ENCODE data around the gene PDE8A. TPM values are rescaled to one million over a fixed set of nuclear protein-coding genes. Genes with fewer than 3 reads are reported as not detected.

The PDE8A gene
- total RNA-seq, 6 experiments from 2014 or later, result 14.3 to 18.6 (median 16.6) TPM

DNA sequence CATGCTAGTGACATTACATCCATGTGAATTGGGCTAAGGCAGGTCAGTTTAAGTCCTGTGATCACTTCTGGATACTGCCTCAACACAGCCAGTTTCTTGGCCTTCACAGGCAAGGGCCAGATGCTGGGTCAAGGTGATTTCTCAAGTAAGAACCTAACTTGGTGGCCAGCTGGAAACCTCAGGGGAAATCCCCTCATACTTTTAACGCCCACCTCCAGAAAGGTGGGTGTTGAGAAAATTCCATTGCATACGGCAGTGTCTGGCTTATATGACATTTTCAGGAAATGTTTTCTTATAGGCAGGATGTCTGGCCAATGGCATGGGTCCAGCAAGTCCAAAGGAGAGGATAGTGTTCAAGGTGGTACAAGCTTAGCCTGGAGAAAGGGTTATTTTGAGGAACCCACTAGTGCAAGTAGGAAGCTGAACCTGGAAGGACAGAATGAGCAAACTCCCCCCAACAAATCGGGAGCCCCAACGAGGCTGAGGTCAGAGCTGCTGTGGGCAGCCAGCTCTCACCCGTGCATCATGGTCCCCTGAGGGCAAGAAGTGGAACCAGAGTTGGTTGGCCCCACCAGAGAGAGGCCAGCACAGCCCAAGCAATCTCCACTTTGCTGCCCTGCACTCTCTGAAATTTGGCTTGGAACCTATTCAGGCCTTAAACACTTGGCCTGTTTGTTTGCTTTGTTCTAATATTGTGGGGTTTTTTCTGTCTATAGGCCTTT, 135.4 kb downstream of the PDE8A start:
- no peaks in the 10 kb centered on the region for H3K27me3 Mint-ChIP-seq (ENCODE audit: insufficient read depth)
- H3K4me3 Mint-ChIP-seq, result no peak overlapping the region
- no peak for DNase-seq
- H3K9me3 Mint-ChIP-seq, result no peaks in the 10 kb centered on the region
- TF ChIP-seq, protein P1, sequence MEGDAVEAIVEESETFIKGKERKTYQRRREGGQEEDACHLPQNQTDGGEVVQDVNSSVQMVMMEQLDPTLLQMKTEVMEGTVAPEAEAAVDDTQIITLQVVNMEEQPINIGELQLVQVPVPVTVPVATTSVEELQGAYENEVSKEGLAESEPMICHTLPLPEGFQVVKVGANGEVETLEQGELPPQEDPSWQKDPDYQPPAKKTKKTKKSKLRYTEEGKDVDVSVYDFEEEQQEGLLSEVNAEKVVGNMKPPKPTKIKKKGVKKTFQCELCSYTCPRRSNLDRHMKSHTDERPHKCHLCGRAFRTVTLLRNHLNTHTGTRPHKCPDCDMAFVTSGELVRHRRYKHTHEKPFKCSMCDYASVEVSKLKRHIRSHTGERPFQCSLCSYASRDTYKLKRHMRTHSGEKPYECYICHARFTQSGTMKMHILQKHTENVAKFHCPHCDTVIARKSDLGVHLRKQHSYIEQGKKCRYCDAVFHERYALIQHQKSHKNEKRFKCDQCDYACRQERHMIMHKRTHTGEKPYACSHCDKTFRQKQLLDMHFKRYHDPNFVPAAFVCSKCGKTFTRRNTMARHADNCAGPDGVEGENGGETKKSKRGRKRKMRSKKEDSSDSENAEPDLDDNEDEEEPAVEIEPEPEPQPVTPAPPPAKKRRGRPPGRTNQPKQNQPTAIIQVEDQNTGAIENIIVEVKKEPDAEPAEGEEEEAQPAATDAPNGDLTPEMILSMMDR (IDR thresholded peaks at IDR 0.05), result no peak
- no peaks in the 10 kb centered on the region for H3K4me1 Mint-ChIP-seq (ENCODE audit: low read depth)
- peaks cover 34% of the 10 kb centered on the region for H3K36me3 Mint-ChIP-seq (ENCODE audit: low read depth)
- H3K27ac Mint-ChIP-seq, result no peak overlapping the region

DNA sequence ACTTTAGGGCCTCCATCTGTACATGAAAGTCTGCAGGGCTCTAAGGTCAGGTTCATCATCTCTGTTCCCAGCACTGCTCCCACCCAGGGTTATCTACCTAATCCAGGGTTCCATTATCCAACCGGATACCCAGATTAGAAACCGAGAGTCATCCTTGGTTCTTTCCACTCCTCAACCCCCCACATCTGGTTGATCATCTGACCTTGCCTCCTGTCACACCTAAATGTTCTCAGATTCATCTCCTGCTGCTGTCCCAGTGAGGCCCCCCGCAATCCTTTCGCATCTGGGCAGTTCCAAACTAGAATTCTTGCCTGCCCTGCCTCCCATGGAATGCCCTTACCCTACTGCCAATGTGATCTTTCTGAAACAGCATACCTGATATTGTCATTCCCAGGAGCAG, 136.5 kb downstream of the PDE8A start:
- TF ChIP-seq, protein P1 (IDR thresholded peaks at IDR 0.05), result no peak
- DNase-seq, result no peak
- Mint-ChIP-seq H3K36me3 (ENCODE audit: low read depth) (peaks cover 36% of the 10 kb centered on the region), H3K9me3 (no peaks in the 10 kb centered on the region), H3K4me3 (no peak overlapping the region), H3K27me3 (ENCODE audit: insufficient read depth) (no peaks in the 10 kb centered on the region), H3K27ac (no peak overlapping the region), H3K4me1 (ENCODE audit: low read depth) (no peaks in the 10 kb centered on the region)

DNA sequence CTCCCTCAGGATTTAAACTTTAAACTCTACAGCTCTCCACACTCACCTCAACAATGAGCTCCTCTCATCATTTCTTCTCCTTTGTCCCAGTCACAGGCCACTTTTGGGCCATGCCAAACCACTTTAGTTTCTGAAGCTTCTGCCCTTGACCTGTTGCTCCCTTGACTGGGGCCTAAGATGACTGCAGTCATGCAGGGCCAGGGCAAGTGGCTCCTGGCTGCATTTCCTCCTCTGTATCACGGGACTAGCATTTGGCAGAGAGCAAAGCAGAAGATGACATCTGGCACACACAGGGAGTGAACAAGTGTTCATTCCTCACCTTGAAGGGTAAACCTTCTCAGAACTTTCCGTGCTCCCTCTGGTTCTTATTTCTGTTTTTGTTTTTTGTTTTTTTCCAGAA, 136.9 kb downstream of the PDE8A start:
- H3K4me3 Mint-ChIP-seq, result no peak overlapping the region
- H3K27ac Mint-ChIP-seq, result no peak overlapping the region
- H3K9me3 Mint-ChIP-seq, result no peaks in the 10 kb centered on the region
- no peaks in the 10 kb centered on the region for H3K27me3 Mint-ChIP-seq (ENCODE audit: insufficient read depth)
- TF ChIP-seq, protein P1 (IDR thresholded peaks at IDR 0.05), result no peak
- peaks cover 36% of the 10 kb centered on the region for H3K36me3 Mint-ChIP-seq (ENCODE audit: low read depth)
- H3K4me1 Mint-ChIP-seq (ENCODE audit: low read depth), result no peaks in the 10 kb centered on the region
- no peak for DNase-seq

DNA sequence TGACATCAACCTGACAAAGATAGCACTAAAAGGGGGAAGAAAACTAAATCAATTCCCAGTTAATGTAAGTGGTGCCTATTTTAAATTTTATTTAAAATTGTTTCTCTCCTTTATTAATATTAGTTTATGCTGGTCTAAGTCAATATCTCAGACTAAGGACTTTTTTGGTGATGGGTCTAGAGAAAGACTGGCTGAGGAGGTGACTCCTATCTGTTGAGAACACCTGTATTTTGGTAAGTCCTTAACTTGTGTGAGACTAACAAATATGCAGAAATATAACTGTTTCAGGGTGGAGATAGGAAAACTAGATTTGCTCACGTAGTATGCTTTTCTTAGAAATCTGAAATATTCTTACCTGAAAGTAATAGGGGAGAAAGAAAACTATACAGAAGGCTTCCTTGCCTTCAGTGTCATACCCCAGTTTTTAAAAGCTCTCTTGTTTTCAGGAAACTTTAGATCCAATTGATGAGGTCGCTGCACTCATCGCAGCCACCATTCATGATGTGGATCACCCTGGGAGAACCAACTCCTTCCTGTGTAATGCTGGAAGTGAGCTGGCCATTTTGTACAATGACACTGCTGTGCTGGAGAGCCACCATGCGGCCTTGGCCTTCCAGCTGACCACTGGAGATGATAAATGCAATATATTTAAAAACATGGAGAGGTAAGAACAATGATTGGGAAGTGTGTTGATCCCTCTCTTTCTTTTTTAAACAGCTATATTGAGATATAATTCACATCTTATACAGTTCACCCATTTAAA, 138.9 kb downstream of the PDE8A start:
- H3K27ac Mint-ChIP-seq, result no peak overlapping the region
- H3K9me3 Mint-ChIP-seq, result no peaks in the 10 kb centered on the region
- H3K36me3 Mint-ChIP-seq (ENCODE audit: low read depth), result peaks cover 46% of the 10 kb centered on the region
- TF ChIP-seq, protein P1 (IDR thresholded peaks at IDR 0.05), result no peak
- peaks cover 14% of the 10 kb centered on the region for H3K4me1 Mint-ChIP-seq (ENCODE audit: low read depth)
- H3K4me3 Mint-ChIP-seq, result no peak overlapping the region
- no peaks in the 10 kb centered on the region; the same call in 1 of the 2 replicates for H3K27me3 Mint-ChIP-seq (ENCODE audit: insufficient read depth)
- no peak for DNase-seq

DNA sequence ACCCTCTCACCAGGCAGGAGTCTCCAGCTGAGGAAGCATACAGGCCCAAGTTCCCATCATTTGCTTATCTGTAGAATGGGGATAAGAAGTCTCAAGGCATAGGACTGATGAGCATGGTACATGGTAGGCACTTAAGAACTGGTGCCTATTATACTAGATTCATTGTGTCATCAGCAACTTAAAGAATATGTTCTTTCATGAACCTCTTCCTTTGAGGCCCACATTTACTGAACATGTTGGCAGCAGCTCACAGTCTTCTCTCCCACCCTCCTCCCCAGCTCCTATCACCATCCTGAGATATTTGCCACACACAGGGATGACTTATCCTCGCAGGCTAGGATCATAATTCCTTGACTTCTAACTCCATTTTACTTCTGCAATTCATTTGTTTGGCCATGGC, 142.5 kb downstream of the PDE8A start:
- TF ChIP-seq, protein P1 (IDR thresholded peaks at IDR 0.05), result no peak
- H3K36me3 Mint-ChIP-seq (ENCODE audit: low read depth), result peaks cover 55% of the 10 kb centered on the region
- no peak overlapping the region for H3K4me3 Mint-ChIP-seq
- DNase-seq, result no peak
- no peaks in the 10 kb centered on the region; the same call in 1 of the 2 replicates for H3K27me3 Mint-ChIP-seq (ENCODE audit: insufficient read depth)
- no peaks in the 10 kb centered on the region for H3K9me3 Mint-ChIP-seq
- no peak overlapping the region for H3K27ac Mint-ChIP-seq
- H3K4me1 Mint-ChIP-seq (ENCODE audit: low read depth), result peaks cover 21% of the 10 kb centered on the region
